Measurements from ENCODE around the gene CARNS1. TPM values are rescaled to one million over a fixed set of nuclear protein-coding genes. Genes with fewer than 3 reads are reported as not detected.
"Not testable (repeated sequence)": the region's sequence is repeated elsewhere in the genome, so short reads cannot be mapped to it uniquely, and the experiment has no call there.

CARNS1 gene
- total and polyA plus RNA-seq, 4 donors = 0.05 to 0.19 (median 0.10) TPM

GRCh38 chr11:67465189-67465510, 49.7 kb downstream of the CARNS1 start:
- Histone ChIP-seq H3K4me3 (ENCODE audit: low read depth in 1 of 3, low read length in 3 of 3) (peak overlapping the region; percentile 72 to 82 (median 81)), H3K9ac (ENCODE audit: low read depth in 1 of 2, low read length in 2 of 2) (peak overlapping the region; percentile 22 to 69), H3K36me3 (ENCODE audit: control insufficient read depth in 4 of 4, insufficient read depth in 3 of 4, low read depth in 1 of 4, low read length in 3 of 4) (no peaks in the 10 kb centered on the region), H3K4me1 (ENCODE audit: control insufficient read depth in 4 of 4, insufficient read depth in 4 of 4, low read length in 3 of 4) (peaks cover 19 to 43% (median 31%) of the 10 kb centered on the region in 4 donors), H3K27me3 (ENCODE audit: control insufficient read depth in 4 of 4, insufficient read depth in 4 of 4, low read length in 3 of 4) (no peaks in the 10 kb centered on the region), H3K27ac (ENCODE audit: low read depth in 1 of 2, low read length in 2 of 2) (peak overlapping the region; percentile 73 to 95), H3K9me3 (ENCODE audit: control insufficient read depth in 4 of 4, low read length in 3 of 4) (no peaks in the 10 kb centered on the region)
- no peak for TF ChIP-seq CTCF (IDR thresholded peaks at IDR 0.05; ENCODE audit: low read depth, low read length, missing input control)
- TF ChIP-seq HNF4A (conservative IDR thresholded peaks at IDR 0.05) = no peak
- no peak for TF ChIP-seq HNF4G (IDR thresholded peaks at IDR 0.05)
- TF ChIP-seq ATF3 (IDR thresholded peaks at IDR 0.05) = no peak
- TF ChIP-seq TAF1 (conservative IDR thresholded peaks at IDR 0.05) = no peak
- TF ChIP-seq GABPA (IDR thresholded peaks at IDR 0.05 in 1 of 2, conservative IDR thresholded peaks at IDR 0.05 in 1 of 2) = no peak
- TF ChIP-seq ZBTB33 (IDR thresholded peaks at IDR 0.05) = no peak
- TF ChIP-seq EGR1 (IDR thresholded peaks at IDR 0.05; ENCODE audit: low read depth in 2 of 2) = no peak
- no peak for TF ChIP-seq REST (IDR thresholded peaks at IDR 0.05)
- no peak for TF ChIP-seq JUND (IDR thresholded peaks at IDR 0.05)
- DNase-seq (ENCODE audit: low spot score) = no peak
- WGBS = 22% methylated on average over 3 of the region's 3 CpGs

GRCh38 chr11:67465530-67465929, 50.1 kb downstream of the CARNS1 start:
- H3K4me1 ChIP-seq (ENCODE audit: control insufficient read depth in 4 of 4, insufficient read depth in 4 of 4, low read length in 3 of 4) = peaks cover 19 to 43% (median 31%) of the 10 kb centered on the region in 4 donors
- not testable (repeated sequence) for H3K36me3 ChIP-seq (ENCODE audit: control insufficient read depth in 4 of 4, insufficient read depth in 3 of 4, low read depth in 1 of 4, low read length in 3 of 4); DNase-seq (ENCODE audit: low spot score); H3K27me3 ChIP-seq (ENCODE audit: control insufficient read depth in 4 of 4, insufficient read depth in 4 of 4, low read length in 3 of 4); H3K9me3 ChIP-seq (ENCODE audit: control insufficient read depth in 4 of 4, low read length in 3 of 4)
- peak overlapping the region in 2 of 3 donors; percentile 72 to 82 for H3K4me3 ChIP-seq (ENCODE audit: low read depth in 1 of 3, low read length in 3 of 3)
- 53% methylated on average over 2 of the region's 2 CpGs for WGBS
- H3K9ac ChIP-seq (ENCODE audit: low read depth in 1 of 2, low read length in 2 of 2) = peak overlapping the region in 1 of 2 donors; percentile 22
- H3K27ac ChIP-seq (ENCODE audit: low read depth in 1 of 2, low read length in 2 of 2) = peak overlapping the region; percentile 73 to 95

Measured in liver (tissue), 9 donors.